Loucy (cell line): ENCODE measurements around the gene SKIC3.

Source experiments
- H2AFZ ChIP-seq: fragments of 200-600 bp; sonication (generic); 2 replicates; pipeline ENCODE4 v1.6.0; 2016; ENCODE audit warnings: antibody characterized with exemption, mild to moderate bottlenecking, low read length, moderate library complexity
- H3F3A ChIP-seq: fragments of 200-600 bp; 2 replicates; pipeline ENCODE4 v1.6.0; 2016; ENCODE audit warnings: antibody characterized with exemption, low read depth, mild to moderate bottlenecking
- H3K27me3 ChIP-seq: fragments of 200-600 bp; sonication (generic); 2 replicates; pipeline ENCODE4 v1.6.1; 2014; ENCODE audit warnings: low read length, mild to moderate bottlenecking; ENCODE audit not compliant: insufficient read depth, poor library complexity, severe bottlenecking
- H3K36me3 ChIP-seq: fragments of 200-600 bp; sonication (generic); 2 replicates; pipeline ENCODE4 v1.6.1; 2016; ENCODE audit warnings: low read length; ENCODE audit not compliant: insufficient read depth
- H3K4me1 ChIP-seq: fragments of 200-600 bp; sonication (generic); 2 replicates; pipeline ENCODE4 v1.5.1; 2014; ENCODE audit warnings: low read length, mild to moderate bottlenecking; ENCODE audit not compliant: insufficient read depth, poor library complexity, severe bottlenecking
- H3K4me2 ChIP-seq: fragments of 200-600 bp; sonication (generic); 2 replicates; pipeline ENCODE4 v1.6.0; 2014; ENCODE audit warnings: antibody characterized with exemption, low read length, low read depth, mild to moderate bottlenecking; ENCODE audit not compliant: poor library complexity, severe bottlenecking
- H3K4me3 ChIP-seq: fragments of 200-600 bp; sonication (generic); 2 replicates; pipeline ENCODE4 v1.5.1; 2014; ENCODE audit warnings: low read length, mild to moderate bottlenecking, mixed read lengths; ENCODE audit not compliant: poor library complexity, severe bottlenecking
- H3K79me2 ChIP-seq: fragments of 200-600 bp; sonication (generic); 2 replicates; pipeline ENCODE4 v1.6.1; 2014; ENCODE audit warnings: low read length; ENCODE audit not compliant: insufficient read depth
- H3K9ac ChIP-seq: fragments of 200-600 bp; sonication (generic); 2 replicates; pipeline ENCODE4 v1.6.0; 2014; ENCODE audit warnings: mild to moderate bottlenecking, low read depth, low read length, moderate library complexity; ENCODE audit not compliant: poor library complexity, severe bottlenecking
- H3K9me2 ChIP-seq: fragments of 200-600 bp; sonication (generic); replicated peaks from 2 replicates; pipeline ENCODE4 v1.6.1; 2016; ENCODE audit warnings: low read depth, low read length, mixed read lengths
- H3K9me3 ChIP-seq: fragments of 200-600 bp; sonication (generic); 2 replicates; pipeline ENCODE4 v1.6.1; 2014; ENCODE audit warnings: mild to moderate bottlenecking, antibody characterized with exemption, low read length, low read depth; ENCODE audit not compliant: insufficient read depth
- H4K20me1 ChIP-seq: fragments of 200-600 bp; sonication (generic); 2 replicates; pipeline ENCODE4 v1.6.0; 2014; ENCODE audit warnings: antibody characterized with exemption, low read length, mild to moderate bottlenecking; ENCODE audit not compliant: insufficient read depth, poor library complexity, severe bottlenecking
- EZH2phosphoT487 ChIP-seq: fragments of 200-600 bp; IDR thresholded peaks from 2 replicates; pipeline ENCODE4 v1.6.1; 2018; ENCODE audit warnings: antibody characterized with exemption, mild to moderate bottlenecking, moderate library complexity, borderline replicate concordance
- TF ChIP-seq, protein P1 (sequence below): fragments of 200-600 bp; sonication (generic); conservative IDR thresholded peaks from 2 replicates; pipeline ENCODE4 v1.5.1; 2014; ENCODE audit warnings: mild to moderate bottlenecking, antibody characterized with exemption, low read length

Gene SKIC3

DNA sequence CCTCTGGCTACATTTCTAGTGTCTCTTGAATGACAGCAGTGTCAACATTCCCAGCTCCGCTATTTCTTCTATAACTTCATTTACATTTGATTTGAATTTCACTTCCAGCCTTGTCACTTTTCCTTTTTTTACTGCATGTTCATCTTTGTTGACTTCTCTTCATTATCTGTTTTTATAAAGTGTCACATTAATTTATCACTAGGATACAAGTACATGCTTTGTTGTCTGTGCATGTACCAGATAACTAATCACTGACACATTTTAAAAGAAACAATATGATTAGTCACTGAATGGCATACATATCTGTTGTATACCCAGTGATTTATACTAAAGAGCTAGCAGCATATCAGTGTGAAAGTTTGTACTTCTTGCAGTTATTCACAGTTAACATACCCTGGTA is 29.2 kb upstream of the SKIC3 start:
- no peaks in the 10 kb centered on the region for H3K9me2 ChIP-seq
- H2AFZ ChIP-seq: no peak overlapping the region
- H3K4me1 ChIP-seq: no peaks in the 10 kb centered on the region
- H3K79me2 ChIP-seq: no peaks in the 10 kb centered on the region
- no peak overlapping the region for H3K4me3 ChIP-seq
- H3K9ac ChIP-seq: no peak overlapping the region
- no peak overlapping the region for H3K4me2 ChIP-seq
- H3K36me3 ChIP-seq: no peaks in the 10 kb centered on the region
- no peaks in the 10 kb centered on the region for H3K9me3 ChIP-seq
- H3K27me3 ChIP-seq: no peaks in the 10 kb centered on the region
- no peaks in the 10 kb centered on the region for H3F3A ChIP-seq
- H4K20me1 ChIP-seq: no peaks in the 10 kb centered on the region
- TF ChIP-seq, protein P1, sequence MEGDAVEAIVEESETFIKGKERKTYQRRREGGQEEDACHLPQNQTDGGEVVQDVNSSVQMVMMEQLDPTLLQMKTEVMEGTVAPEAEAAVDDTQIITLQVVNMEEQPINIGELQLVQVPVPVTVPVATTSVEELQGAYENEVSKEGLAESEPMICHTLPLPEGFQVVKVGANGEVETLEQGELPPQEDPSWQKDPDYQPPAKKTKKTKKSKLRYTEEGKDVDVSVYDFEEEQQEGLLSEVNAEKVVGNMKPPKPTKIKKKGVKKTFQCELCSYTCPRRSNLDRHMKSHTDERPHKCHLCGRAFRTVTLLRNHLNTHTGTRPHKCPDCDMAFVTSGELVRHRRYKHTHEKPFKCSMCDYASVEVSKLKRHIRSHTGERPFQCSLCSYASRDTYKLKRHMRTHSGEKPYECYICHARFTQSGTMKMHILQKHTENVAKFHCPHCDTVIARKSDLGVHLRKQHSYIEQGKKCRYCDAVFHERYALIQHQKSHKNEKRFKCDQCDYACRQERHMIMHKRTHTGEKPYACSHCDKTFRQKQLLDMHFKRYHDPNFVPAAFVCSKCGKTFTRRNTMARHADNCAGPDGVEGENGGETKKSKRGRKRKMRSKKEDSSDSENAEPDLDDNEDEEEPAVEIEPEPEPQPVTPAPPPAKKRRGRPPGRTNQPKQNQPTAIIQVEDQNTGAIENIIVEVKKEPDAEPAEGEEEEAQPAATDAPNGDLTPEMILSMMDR: no peak
- no peak for TF ChIP-seq EZH2phosphoT487

DNA sequence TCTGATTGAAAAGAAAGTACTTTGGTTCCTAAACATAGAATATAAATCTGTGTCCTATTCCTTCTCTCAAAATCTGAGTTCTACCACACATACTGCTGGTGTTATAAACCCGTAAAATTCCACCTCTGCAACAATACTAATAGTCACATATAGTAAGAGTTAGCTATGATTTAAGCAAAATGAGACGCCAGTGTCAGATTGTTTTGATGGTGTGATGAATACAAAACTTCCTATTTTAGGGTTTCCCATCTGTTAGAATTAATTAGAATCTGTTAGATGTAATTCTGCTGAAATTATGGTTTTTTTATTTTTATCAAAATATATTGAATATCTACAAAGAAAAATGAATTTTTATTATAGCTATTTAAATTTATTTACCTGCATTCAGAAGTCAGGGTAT is 26.8 kb upstream of the SKIC3 start:
- no peak overlapping the region for H3K9ac ChIP-seq
- no peaks in the 10 kb centered on the region for H3K9me2 ChIP-seq
- H3K4me2 ChIP-seq: no peak overlapping the region
- H4K20me1 ChIP-seq: no peaks in the 10 kb centered on the region
- no peaks in the 10 kb centered on the region for H3K9me3 ChIP-seq
- H3K4me3 ChIP-seq: no peak overlapping the region
- no peaks in the 10 kb centered on the region for H3K36me3 ChIP-seq
- no peaks in the 10 kb centered on the region for H3K79me2 ChIP-seq
- H3K27me3 ChIP-seq: no peaks in the 10 kb centered on the region
- TF ChIP-seq, protein P1: no peak
- TF ChIP-seq EZH2phosphoT487: no peak
- no peaks in the 10 kb centered on the region for H3K4me1 ChIP-seq
- H3F3A ChIP-seq: no peaks in the 10 kb centered on the region
- no peak overlapping the region for H2AFZ ChIP-seq

DNA sequence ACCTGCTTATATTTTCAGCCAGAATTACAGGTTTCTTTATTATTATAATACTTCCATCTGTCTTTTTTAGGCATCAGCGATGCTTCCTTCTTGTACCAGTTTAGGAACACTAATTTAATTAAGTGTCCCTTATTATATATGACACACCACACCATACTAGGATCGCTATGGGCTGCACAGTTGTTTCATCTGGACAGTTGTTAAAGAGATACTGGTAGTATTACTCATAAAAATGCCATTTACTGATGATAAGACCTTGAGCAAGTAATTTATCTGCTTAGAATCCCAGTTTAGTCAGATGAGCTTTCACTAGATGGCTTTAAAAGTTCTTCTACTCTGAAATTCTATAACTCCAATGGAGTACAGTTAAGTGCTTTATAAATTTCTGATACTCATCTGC is 17.2 kb upstream of the SKIC3 start:
- H3K9ac ChIP-seq: no peak overlapping the region
- no peaks in the 10 kb centered on the region for H4K20me1 ChIP-seq
- H2AFZ ChIP-seq: no peak overlapping the region
- H3K27me3 ChIP-seq: no peaks in the 10 kb centered on the region
- no peaks in the 10 kb centered on the region for H3K79me2 ChIP-seq
- no peak overlapping the region for H3K4me2 ChIP-seq
- H3K9me3 ChIP-seq: no peaks in the 10 kb centered on the region
- no peaks in the 10 kb centered on the region for H3K4me1 ChIP-seq
- no peaks in the 10 kb centered on the region for H3F3A ChIP-seq
- no peak overlapping the region for H3K4me3 ChIP-seq
- H3K36me3 ChIP-seq: peaks cover 7% of the 10 kb centered on the region; the same call in 1 of the 2 replicates
- TF ChIP-seq EZH2phosphoT487: no peak
- TF ChIP-seq, protein P1: no peak
- H3K9me2 ChIP-seq: no peaks in the 10 kb centered on the region
